HG03280 (cell line): ENCODE data around the gene NOD1.
"Not testable (repeated sequence)": the region's sequence is repeated elsewhere in the genome, so short reads cannot be mapped to it uniquely, and the experiment has no call there.

ENCODE experiments used
- ATAC-seq: cut with Tn5 transposase; IDR thresholded peaks from one replicate; pipeline ENCODE4 v1.9.1; 2021; ENCODE audit warnings: mild to moderate bottlenecking, moderate library complexity; ENCODE audit not compliant: unreplicated experiment

The NOD1 gene

DNA sequence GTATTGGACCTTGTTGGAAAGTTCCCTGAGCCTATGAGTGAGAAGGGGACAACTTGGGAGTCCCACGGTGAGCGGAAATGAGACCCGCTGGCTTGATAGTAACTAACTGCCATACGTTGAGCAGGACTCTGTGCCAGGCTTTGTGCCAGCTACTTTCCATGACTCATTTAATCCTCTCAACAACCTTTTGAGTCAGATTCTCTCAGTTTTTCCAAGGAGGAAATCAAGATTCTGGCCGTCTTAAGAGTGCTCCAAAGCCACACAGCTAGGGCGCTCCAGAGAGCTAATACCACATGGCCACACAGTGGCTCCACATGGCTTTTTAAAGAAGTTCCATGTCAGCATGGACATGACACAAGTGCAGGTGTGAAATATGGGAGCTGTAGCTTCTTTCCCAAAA lies 55.7 kb downstream of the NOD1 start:
- ATAC-seq, result no peak

DNA sequence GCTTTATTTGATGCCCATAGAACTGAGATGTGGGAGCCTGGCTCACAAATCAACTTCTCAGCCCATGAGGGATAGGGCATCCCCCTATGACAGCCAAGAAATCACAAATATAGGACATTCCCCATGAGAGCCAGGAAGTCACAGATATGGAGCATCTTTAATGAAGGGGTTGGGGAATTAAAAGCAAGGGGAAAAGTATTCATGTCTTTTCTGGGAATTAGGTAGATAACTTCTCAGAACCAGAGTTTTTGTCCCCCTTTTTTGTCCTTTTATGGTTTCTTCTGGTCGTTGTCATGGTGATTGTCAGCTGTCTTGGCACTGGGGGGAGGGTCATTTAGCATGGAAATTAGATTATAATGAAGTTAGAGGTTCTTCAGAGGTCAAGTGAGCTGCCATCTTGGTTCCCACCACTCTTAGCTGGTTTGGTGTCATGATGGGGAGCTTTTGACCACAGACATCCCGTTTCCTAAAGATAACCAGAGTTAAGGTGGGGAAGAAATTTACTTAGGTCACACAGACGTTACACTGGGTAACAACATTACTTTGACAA lies 56.9 kb downstream of the NOD1 start:
- ATAC-seq, result no peak

DNA sequence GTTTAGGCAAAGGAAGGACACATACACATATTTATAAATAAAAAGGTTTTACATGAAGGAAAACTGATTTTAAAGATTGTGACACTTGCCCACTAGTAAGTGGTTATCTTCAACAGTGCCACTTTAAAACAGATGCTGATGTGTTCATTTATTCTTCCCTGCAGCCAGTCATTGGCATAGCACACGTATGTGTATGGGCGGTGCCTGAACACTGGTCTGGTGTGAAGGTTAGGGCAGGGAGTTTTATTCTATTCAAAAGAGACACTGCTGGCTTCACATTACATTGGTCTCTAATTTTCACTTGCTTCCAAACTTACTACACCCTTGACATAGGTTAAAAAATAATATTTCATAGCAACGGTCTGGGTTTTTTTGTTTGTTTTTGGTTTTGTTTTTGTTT lies 57.9 kb downstream of the NOD1 start:
- ATAC-seq, result no peak

DNA sequence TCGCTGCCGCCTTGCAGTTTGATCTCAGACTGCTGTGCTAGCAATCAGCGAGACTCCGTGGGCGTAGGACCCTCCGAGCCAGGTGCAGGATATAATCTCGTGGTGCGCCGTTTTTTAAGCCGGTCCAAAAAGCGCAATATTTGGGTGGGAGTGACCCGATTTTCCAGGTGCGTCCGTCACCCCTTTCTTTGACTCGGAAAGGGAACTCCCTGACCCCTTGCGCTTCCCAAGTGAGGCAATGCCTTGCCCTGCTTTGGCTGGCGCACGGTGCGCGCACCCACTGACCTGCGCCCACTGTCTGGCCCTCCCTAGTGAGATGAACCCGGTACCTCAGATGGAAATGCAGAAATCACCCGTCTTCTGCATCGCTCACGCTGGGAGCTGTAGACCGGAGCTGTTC lies 58.5 kb downstream of the NOD1 start:
- ATAC-seq, result not testable (repeated sequence)

DNA sequence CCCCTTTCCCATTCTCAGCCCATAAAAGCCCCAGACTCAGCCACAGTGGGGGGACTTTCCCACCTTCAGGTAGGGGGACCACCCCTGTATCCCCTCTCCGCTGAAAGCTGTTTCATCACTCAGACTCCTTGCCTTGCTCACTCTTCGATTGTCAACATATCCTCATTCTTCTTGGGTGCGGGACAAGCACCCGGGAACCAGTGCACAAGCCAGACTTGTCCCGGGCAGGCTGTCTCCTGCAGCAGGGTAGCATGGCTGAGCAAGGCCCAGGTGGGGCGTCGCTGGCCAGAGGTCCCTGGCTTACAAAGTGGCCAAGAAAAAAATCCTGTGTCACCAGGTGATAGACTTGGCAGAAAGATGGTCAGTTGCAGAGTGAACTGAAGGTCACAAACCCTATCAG lies 64.7 kb downstream of the NOD1 start:
- ATAC-seq, result no peak

DNA sequence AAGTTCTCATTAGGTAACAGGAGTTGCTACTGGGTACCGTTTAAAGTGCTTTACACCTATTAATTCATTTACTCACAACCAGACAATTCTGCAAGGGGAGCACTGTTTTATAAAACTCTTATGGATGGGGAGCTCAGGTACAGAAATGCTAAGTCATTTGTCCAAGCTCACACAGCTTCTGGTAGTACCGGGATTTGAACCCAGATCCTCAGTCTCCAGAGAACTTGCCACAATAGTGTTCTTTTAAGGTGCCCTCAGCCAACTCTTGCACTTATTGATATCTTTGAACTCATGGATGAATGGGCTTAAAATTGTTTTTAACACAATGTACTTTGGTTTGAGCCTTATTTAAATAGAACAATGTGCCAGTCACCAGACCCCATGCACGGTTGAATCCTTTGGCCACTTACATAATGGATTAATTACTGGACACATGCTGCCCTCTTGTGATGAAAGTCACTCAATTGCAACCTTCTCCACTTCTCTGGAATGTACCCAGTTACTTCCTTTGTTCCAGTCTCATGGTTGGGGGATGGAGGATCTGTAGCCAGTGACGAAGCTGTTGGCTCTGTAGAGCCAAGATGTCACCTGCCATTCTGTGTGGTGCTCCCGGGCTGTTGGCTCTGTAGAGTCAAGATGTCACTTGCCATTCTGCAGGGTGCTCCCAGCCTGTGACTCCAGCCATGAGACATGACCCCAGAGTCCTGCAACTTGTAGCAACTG lies 65.6 kb downstream of the NOD1 start:
- no peak for ATAC-seq

DNA sequence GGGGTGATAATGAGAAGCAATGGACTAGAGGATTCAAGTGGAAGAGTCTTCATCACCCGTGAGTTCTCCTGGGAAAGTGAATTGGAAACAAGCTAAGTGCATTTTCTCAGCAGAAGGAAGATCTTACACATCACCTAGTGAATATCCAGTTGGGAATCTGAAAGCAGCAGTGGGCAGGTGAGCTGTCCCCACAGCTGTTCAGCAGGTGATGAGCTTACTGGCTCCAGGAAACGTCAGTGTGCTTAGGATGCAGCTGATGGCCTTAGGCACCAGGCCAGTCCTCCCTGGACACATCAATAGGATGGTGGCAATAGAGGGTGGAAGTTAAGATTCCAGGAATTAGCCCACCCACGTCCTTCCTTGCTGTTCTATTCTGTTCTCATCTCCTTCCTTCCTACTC lies 66.7 kb downstream of the NOD1 start:
- no peak for ATAC-seq

DNA sequence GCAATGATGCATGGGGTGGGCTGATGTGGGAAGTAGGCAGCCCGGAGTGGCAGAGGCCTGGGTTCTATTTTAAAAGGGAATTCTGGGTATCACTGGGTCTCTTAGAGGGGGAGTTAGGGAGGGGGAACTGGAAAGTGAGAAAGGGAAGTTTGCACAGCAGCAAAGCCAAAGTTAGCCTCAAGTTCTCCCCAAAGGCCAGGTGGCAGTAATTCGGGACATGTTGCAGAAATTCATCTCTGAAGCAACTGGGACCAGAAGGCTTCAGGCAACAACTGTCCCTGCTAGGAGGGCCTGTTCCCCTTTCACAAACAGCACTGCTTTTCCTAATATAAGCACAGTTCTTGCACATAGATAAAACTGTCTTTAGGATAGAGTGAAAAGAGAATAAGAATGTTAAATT lies 67.4 kb downstream of the NOD1 start:
- ATAC-seq, result no peak

DNA sequence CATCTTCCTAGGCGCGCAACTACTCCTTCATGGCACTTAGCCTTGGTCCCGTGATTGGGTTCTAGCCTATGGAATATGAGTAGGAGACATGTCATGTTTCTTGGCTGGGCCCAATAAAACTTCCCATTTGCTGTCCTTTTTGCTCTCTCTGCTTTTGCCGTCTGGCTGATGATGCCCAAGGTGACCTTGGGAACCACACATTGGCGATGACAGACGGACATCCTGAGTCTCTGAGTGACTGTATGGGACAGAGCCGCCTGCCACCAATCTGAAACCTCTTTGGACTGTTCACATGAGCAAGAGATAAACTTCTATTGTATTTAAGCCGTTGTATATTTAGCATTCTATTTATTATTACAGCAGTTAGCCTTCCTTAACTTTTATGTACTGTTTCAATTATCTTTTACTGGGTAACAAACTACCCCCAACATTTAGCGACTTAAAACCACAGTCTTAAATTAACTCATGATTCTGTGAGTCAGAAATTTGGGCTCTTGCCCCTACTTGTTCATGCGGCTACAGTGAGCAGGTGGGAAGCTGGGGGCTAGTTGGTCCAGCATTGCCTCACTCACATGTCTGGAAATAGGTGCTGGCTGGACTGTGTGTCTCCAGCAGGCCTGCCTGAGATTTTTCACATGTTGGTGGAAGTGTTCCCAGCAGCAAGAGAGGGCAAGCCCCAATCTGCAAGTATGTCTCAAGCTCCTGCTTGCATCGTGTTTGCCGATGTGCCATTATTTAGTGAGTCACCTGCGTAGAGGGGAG lies 71.7 kb downstream of the NOD1 start:
- ATAC-seq, result no peak

DNA sequence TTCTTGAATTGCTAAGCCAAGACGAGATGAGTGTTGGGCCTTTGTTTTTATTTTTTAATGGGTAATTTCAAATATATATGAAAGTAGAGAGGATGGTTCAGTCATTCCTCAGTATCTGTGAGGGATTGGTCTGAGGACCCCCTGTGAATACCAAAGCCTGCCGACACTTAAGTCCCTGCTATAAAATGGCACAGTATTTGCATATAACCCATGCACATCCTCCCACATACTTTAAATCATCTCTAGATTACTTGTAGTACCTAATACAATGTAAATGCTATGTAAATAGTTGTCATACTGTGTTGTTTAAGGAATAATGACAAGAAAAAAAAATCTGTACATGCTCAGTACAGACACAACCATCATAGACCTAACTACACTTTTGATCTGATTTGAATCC lies 73.4 kb downstream of the NOD1 start:
- no peak for ATAC-seq

DNA sequence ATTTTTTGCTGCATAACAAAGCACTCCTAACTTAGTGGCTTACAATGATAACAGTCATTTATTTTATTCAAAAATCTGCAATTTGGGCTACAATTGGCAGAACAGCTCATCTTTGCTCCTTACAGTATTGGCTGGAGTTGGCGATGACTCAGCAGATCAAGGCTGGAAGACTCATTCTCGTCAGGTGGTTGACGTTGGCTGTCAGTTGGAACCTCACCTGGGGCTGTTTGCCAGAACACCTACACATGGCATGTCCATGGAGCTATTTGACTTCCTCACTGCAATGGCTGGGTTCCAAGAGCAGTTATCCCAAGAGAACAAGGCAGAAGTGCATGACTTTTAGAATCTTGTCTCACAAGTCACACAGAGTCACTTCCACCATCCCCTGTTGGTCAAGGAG lies 75.1 kb downstream of the NOD1 start:
- ATAC-seq, result no peak

DNA sequence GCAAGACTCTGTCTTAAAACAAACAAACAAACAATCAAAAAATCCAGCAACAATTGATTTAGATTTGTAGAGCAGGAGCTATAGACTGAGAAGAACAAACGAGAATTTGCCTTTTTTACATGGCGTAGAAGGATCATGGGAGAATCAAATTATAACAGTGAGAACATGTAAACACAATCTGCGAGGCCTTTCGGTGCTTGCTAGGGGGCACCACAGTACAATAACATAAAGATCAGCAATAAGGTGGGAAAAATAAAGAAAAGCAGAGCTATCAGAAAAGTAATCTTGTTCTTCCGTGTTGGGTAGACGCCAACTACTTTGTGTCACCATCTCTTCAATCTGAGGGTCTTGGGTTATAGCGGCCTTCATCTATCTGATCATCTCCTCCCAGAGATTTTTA lies 82.2 kb downstream of the NOD1 start:
- no peak for ATAC-seq

DNA sequence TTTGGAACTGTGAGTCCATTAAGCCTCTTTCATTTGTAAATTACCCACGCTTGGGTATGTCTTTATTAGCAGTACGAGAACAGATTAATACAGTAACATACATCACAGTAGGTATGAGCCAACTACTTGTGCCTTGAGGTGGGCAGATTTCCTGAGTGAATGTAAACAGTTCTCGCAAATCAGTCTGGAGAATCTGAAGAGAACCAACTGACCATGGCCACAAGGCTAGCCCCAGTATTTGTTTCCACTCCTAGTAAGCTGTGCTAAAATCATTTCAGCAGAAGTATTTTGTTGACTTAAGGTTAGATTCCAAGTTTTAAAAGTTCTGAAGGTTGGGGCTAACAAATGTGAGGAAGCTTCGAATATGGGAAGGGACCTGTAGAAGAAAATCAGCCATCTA lies 82.9 kb downstream of the NOD1 start:
- no peak for ATAC-seq

DNA sequence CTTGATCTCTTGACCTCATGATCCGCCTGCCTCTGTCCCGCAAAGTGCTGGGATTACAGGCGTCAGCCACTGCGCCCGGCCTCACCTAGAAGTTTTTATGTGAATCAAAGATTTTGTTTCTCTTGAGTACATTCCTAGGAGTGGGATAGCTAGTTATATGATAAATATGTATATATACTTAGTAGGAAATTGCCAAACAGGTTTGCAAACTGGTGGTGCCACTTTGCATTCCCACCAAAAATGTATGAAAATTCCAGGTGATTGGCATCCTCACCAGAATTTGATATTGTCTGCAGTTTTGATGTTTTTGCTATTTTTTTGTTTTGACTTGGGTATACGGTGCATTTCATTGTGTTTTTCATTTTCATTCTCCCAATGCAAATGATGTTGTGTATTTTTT lies 86.8 kb downstream of the NOD1 start:
- no peak for ATAC-seq

DNA sequence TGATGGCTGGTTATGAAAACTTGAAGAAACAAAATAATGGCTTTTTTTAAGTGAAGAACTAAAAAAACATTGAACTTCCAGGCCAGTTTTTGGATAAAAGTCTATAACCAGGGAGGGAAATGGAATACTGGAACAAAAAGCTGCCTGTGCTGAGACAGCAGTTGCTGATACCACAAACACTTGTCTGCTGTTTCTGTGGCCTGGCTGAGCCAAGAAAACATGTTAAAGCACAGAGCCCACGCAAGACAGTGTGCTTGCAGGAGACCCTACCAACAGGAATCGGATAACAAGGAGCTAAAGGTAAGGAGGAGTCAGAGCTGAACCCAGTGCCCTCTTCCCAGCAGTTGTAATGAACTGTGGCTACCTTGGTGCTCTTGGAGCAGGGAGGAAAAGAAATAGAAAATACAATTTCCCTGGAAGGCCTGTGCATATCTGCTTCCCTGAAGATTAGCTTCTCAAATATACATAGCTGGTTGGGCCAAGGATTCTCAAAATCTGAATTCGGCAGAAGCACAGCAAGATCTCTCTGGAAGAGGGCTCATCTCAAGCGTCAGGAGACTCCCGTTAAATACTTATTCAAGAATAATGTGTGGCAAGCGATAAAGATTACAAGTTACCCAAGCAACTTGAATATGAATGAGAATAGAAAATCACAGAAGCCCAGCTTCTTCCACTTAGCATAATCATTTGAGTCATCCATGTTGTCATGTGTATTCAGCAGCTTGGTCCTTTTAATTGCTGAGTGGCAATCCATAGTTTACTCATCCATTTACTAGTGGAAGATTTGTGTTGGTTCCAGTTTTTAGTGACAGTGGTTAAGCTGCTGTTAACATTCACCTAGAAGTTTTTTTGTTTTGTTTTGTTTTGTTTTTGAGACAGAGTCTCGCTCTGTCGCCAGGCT lies 87.6 kb downstream of the NOD1 start:
- no peak for ATAC-seq

DNA sequence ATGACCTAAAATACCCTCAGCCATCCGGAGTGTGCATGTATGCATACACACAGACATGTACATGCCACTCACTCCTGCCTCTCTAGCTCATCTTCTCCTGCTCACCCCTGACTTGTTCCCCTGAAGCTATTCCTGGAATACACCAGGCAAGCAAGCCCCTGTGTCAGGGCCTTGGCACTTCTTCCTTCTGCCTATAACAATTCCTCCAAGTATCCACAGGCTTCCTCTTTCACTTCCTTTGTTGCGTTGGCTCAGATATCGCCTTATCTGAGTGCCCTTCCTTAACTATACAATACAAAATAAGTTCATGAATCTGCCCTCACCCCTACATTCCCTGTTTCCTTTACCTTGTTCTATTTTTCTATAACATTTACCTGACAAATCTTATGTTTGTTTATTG lies 88.8 kb downstream of the NOD1 start:
- no peak for ATAC-seq

DNA sequence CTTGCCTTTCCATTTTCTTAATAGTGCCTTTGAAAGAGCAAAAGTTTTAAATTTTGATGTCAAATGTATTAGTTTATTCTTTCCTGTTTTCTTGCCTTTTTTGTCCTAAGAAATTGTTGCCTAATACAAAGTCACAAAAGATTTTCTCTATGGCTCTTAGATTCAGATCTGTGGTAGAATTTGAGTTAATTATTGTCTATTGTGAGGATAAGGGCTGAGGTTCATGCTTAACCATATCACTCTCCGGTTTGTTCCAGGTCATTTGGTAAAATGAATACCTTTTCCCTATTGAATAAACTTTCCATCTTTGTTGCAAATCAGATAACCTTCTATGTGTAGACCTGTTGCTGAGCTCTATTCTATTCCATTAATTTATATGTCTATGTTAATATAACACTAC lies 96.0 kb downstream of the NOD1 start:
- no peak for ATAC-seq

DNA sequence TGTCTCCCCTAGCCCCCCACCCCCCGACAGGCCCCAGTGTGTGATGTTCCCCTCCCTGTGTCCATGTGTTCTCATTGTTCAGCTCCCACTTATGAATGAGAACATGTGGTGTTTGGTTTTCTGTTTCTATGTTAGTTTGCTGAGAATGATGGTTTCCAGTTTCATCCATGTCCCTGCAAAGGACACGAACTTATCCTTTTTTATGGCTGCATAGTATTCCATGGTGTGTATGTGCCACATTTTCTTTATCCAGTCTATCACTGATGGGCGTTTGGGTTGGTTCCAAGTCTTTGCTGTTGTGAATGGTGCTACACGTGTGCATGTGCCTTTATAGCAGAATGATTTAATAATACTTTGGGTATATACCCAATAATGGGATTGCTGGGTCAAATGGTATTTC lies 97.8 kb downstream of the NOD1 start:
- ATAC-seq, result not testable (repeated sequence)

DNA sequence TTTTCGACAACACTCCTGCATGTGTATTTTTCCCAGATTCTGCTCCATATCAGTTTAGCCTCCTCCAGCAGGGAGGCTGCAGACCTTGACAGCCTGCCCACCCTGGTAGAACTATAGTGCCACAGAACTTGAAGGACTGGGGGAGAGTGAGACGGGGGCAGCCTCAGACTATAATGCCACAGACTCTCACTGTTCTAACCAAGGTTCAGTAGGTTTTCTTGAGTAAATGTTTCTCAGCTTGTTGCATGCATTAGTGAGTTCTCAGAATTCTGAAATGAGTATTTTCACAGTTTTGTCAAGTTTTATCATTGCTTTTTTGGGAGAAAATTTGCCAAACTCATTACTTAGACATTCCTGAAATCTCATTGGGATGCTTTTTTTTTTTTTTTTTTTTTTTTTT lies 98.3 kb downstream of the NOD1 start:
- ATAC-seq, result no peak

DNA sequence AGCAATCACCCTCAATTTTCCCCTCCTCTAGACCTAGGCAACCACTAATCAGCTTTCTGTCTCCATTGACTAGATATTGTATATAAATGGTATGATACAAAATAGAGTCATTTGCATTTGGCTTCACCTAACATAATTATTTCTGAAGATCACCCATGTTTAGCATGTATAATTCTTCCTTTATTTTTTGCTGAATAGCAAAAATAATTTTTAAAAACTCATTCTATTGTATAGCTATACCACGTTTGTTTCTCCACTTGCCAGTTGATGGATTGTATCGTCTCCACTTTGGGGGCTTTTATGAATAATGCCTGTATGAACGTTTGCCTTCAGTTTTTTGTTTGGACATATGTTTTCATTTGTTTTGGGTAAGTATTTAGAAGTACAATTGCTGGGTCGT lies 98.8 kb downstream of the NOD1 start:
- ATAC-seq, result no peak

DNA sequence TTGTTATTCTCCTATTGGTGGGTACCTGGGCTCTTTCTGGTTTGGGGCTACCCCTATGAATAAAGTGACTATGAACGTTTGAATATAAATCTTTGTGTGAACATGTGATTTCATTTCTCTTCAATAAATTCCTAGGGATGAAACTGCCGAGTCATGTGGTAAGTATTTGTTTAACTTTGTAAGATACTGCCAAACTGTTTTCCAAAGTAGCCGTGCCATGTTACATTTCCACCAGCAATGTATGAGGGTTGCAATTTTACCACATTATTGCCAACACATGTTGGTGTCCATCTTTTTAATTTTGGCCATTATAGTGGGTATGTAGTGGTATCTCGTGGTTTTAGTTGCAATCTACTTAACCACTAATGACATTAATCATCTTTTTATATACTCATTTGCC lies 99.5 kb downstream of the NOD1 start:
- ATAC-seq, result no peak
